Heart right ventricle (tissue), 16 donors: Measurements from ENCODE around the gene STEAP1B. TPM values are rescaled to one million over a fixed set of nuclear protein-coding genes. Genes with fewer than 3 reads are reported as not detected.

Experiments
- ATAC-seq, 8 donors: fragments of 200-7000 bp; cut with Tn5 transposase; one replicate each; pipeline ENCODE4 v1.9.1; 2020; ENCODE audit warnings: mild to moderate bottlenecking in 8 of 8, moderate library complexity in 8 of 8, moderate number of reproducible peaks in 1 of 8
- DNase-seq, 2 donors: peaks; one replicate each; pipeline ENCODE4 v3.0.0-alpha.2; 2020
- H3K27ac ChIP-seq, 10 donors: fragments of 200-600 bp; sonication (generic) in 2 of 10; one replicate each; pipeline versions ENCODE4 v1.5.0 to v1.8.0; 2020 to 2022; ENCODE audit warnings: mild to moderate bottlenecking in 3 of 10
- H3K27me3 ChIP-seq, 7 donors: fragments of 200-600 bp; one replicate each; pipeline ENCODE4 v1.8.0; 2021 to 2022; ENCODE audit warnings: mild to moderate bottlenecking in 2 of 7
- H3K36me3 ChIP-seq, 9 donors: fragments of 200-600 bp; sonication (generic) in 1 of 9; one replicate each; pipeline versions ENCODE4 v1.5.0 to v1.8.0; 2020 to 2022; ENCODE audit warnings: mild to moderate bottlenecking in 2 of 9
- H3K4me1 ChIP-seq, 9 donors: fragments of 200-600 bp; sonication (generic) in 1 of 9; one replicate each; pipeline versions ENCODE4 v1.5.0 to v1.8.0; 2020 to 2022; ENCODE audit warnings: mild to moderate bottlenecking in 4 of 9
- H3K4me3 ChIP-seq, 10 donors: fragments of 200-600 bp; sonication (generic) in 2 of 10; one replicate each; pipeline versions ENCODE4 v1.5.0 to v1.8.0; 2020 to 2022; ENCODE audit warnings: mild to moderate bottlenecking in 7 of 10, moderate library complexity in 2 of 10
- H3K9me3 ChIP-seq, 11 donors: fragments of 200-600 bp in 10 of 11; sonication (generic) in 2 of 11; one replicate each; pipeline versions ENCODE4 v1.5.0 to v1.8.0; 2013 to 2022; ENCODE audit warnings: mild to moderate bottlenecking in 2 of 11, control low read depth in 1 of 11, moderate library complexity in 1 of 11
- WGBS, 2 donors: extraction: QIAGEN DNeasy Blood & Tissue Kit; methylation state at CpG; one replicate each; pipeline ENCODE4 v1.1.7; 2013; ENCODE audit warnings: inconsistent platforms in 1 of 2; 5-methylcytosine and 5-hydroxymethylcytosine counted together
- intact Hi-C, 10 donors: fragments of 100-400 bp; cut with DNase I; formaldehyde crosslinking; loops; one replicate each; pipeline versions ENCODE4 v1.11.1 to v1.14.2; 2022
- polyA plus RNA-seq, 2 donors: library from polyadenylated mRNA; stranded (reverse); fragments of 200-250 nt; gene quantifications; one replicate each; pipeline ENCODE4 v1.2.3, GENCODE V29; 2013
- total RNA-seq, 10 donors: library from RNA; stranded (reverse); fragmentation: NEBNext Ultra II Directional in 3 of 10; extraction: Animal tissue kit (Norgen Biotek cat#: 25700) in 3 of 10; gene quantifications; one replicate each; pipeline versions ENCODE4 v1.2.1 to v1.2.4, GENCODE V29; 2021 to 2023
- TF ChIP-seq, protein P1 (sequence below), 9 donors: fragments of 200-600 bp; sonication (generic) in 2 of 9; IDR thresholded peaks; one replicate each; pipeline versions ENCODE4 v1.5.0 to v1.8.0; 2021 to 2022; ENCODE audit warnings: antibody characterized with exemption in 9 of 9, mild to moderate bottlenecking in 5 of 9, moderate library complexity in 1 of 9
- donor health status: Arrhythmogenic right ventricular cardiomyopathy.
- donor health status: ischemic (EF 13 %, LVEDD 7.1; RV severe dilation, severe dysfunction).
- donor health status: healthy with polysubstance abuse.
- donor health status: DM: no; HTN: yes; CAD: no.
- donor health status: DM: no; HTN: no; CAD: no.
- donor health status: ischemic (EF 25% LVEDD 6.9; RV normal size, moderate dysfunction).
- donor health status: ischemic (EF 25% LVEDD 5.7; RV mildly dilated, moderate dysfunction).
- donor health status: healthy.
- donor health status: DM: yes; HTN: yes; CAD: no.
- donor health status: Ischemic cardiomyopathy.
- donor health status: ischemic (EF 35%, LVEDD 5.7; RV mildly dilated, moderate dysfunction).
- donor health status: nonischemic (EF 11% LVEDD 7.7; RV severe dilation, severe dysfunction).
- donor health status: DM: yes; HTN: yes; CAD: no.
- donor health status: PGD.
- donor health status: ischemic (EF 29% LVEDD 5.4; RV normal size, mild dysfunction).
- donor health status: nonischemic (EF 23%, LVEDD 6.1; RV moderate dilation, normal function).

The STEAP1B gene
- total and polyA plus RNA-seq, 12 donors = 0.15 to 0.76 (median 0.40) TPM; not detected in 2

DNA sequence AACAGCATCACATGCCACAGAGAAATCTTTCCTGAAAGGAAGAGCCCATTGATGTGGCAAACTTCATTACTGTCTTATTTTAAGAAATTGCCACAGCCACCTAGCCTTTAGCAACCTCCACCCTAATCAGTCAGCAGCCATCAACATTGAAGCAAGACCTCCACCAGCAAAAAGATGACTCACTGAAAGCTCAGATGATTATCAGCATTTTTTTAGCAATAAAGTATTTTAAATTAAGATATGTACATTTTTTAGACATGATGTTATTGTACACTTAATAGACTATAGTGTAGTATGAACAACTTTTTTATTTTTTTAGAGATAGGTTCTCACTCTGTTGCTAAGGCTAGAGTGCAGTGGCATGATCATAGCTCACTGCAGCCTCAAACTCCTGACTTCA, 14.8 kb downstream of the STEAP1B start:
- ATAC-seq = no peak
- intact Hi-C loops = loop anchor here in 7 of 10 donors (5.0 to 10.0 kb wide), 3 partner anchors 130 to 190 kb away; partner anchors contain the start of gene RAPGEF5 (in 1 of the 7)
- Histone ChIP-seq H3K9me3 (no peaks in the 10 kb centered on the region), H3K4me1 (peaks cover 0 to 23% (median 10%) of the 10 kb centered on the region in 9 donors), H3K27ac (no peak overlapping the region), H3K36me3 (no peaks in the 10 kb centered on the region), H3K27me3 (peaks cover 0 to 6% (median 0%) of the 10 kb centered on the region in 7 donors), H3K4me3 (no peak overlapping the region)
- no peak for DNase-seq
- TF ChIP-seq, protein P1, sequence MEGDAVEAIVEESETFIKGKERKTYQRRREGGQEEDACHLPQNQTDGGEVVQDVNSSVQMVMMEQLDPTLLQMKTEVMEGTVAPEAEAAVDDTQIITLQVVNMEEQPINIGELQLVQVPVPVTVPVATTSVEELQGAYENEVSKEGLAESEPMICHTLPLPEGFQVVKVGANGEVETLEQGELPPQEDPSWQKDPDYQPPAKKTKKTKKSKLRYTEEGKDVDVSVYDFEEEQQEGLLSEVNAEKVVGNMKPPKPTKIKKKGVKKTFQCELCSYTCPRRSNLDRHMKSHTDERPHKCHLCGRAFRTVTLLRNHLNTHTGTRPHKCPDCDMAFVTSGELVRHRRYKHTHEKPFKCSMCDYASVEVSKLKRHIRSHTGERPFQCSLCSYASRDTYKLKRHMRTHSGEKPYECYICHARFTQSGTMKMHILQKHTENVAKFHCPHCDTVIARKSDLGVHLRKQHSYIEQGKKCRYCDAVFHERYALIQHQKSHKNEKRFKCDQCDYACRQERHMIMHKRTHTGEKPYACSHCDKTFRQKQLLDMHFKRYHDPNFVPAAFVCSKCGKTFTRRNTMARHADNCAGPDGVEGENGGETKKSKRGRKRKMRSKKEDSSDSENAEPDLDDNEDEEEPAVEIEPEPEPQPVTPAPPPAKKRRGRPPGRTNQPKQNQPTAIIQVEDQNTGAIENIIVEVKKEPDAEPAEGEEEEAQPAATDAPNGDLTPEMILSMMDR (IDR thresholded peaks at IDR 0.05) = no peak

DNA sequence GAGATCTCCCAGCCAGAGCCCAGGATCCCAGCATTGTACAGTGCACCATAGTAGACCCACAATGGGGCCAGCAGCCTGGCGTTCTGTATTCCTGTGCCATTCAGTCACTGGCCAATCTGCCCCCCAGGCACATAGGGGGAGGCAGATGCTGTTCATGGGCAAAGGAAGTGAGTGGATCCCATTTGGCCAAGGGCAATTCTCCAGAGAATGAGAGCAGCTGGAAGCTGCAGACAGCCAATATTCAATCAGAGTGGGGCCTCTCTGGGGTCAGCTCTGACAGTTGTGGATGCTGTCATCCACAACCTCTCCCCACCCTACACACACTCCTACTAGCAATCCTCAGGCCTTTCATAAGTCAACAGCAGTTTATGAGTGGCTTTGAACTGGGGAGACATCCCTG, 17.5 kb downstream of the STEAP1B start:
- 65 to 86% methylated on average over 1 of the region's 1 CpG for WGBS, 2 donors
- ATAC-seq (peak in 1 of 8 donors; percentile 26), DNase-seq (no peak)
- H3K36me3 ChIP-seq = no peaks in the 10 kb centered on the region
- peak overlapping the region in 5 of 10 donors; percentile 50 to 71 (median 57) for H3K27ac ChIP-seq
- TF ChIP-seq, protein P1 (IDR thresholded peaks at IDR 0.05) = no peak
- H3K9me3 ChIP-seq = no peaks in the 10 kb centered on the region
- peaks cover 0 to 18% (median 10%) of the 10 kb centered on the region in 9 donors for H3K4me1 ChIP-seq
- intact Hi-C loops = loop anchor here in 4 of 10 donors (5.0 to 10.0 kb wide), 3 partner anchors 128 to 188 kb away; partner anchors contain the start of gene RAPGEF5 (in 1 of the 4)
- no peaks in the 10 kb centered on the region for H3K27me3 ChIP-seq
- no peak overlapping the region for H3K4me3 ChIP-seq

DNA sequence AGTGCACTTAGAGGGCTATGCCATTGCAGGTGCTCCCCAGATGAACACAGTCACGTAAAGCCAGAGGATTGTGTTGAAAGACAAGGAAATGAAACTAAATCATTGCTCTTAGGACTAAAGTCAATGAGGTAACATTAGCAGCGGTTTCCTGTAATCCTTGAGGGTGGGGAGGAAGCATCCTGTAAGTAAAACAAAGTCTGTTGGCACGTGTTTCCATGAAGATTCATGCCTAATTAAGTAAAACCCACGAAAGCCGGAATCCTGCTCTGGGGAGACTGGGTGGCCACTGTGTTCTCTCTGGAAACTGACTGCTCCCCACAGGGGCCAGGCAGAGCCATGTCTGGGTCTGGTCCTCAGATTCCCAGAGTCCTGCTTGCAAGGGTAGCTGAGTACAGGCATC, 18.3 kb downstream of the STEAP1B start:
- TF ChIP-seq, protein P1 (IDR thresholded peaks at IDR 0.05) = no peak
- H3K27me3 ChIP-seq = no peaks in the 10 kb centered on the region
- WGBS, 2 donors = 62 to 64% methylated on average over 5 of the region's 5 CpGs
- H3K4me1 ChIP-seq = peaks cover 0 to 15% (median 10%) of the 10 kb centered on the region in 9 donors
- DNase-seq = peak in 1 of 2 donors; percentile 39
- peak; percentile 54 to 91 (median 77) for ATAC-seq
- H3K9me3 ChIP-seq = no peaks in the 10 kb centered on the region
- no peak overlapping the region for H3K4me3 ChIP-seq
- peak overlapping the region in 7 of 10 donors; percentile 21 to 71 (median 57) for H3K27ac ChIP-seq
- H3K36me3 ChIP-seq = no peaks in the 10 kb centered on the region
- intact Hi-C loops = loop anchor here in 4 of 10 donors (5.0 to 10.0 kb wide), 3 partner anchors 127 to 187 kb away; partner anchors contain the start of gene RAPGEF5 (in 1 of the 4)

DNA sequence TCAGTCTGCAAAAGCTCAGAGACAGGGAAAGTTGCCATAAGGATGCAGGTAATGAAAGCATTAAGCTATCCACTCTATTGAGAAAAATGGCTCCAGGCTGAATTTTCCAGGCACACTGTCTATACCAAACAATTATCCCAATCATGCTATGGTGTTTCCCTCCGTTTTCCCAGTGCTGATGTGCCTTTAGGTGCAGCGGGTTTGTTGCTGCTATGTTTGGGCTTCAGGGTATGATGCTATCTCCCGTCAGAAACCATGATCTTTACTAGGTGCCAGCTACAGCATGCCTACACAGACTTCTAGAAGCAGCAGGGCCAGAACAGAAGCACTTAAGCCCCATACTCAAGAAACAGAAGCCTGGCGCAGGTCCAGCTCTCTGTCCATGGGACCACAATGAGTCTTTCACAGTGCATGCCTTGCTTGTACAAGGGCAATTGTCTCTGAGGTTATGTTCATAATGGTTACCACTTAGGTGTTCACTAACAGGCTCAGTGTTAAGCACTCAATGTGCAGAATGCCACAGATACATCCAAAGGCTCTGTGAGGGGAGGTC, 19.4 kb downstream of the STEAP1B start:
- intact Hi-C loops = loop anchor here in 4 of 10 donors (5.0 to 10.0 kb wide), 3 partner anchors 126 to 186 kb away; partner anchors contain the start of gene RAPGEF5 (in 1 of the 4)
- peak overlapping the region in 2 of 10 donors; percentile 57 to 58 for H3K27ac ChIP-seq

More for the DNA sequence above, 19.4 kb downstream of the STEAP1B start:
- Histone ChIP-seq H3K27me3 (no peaks in the 10 kb centered on the region), H3K36me3 (no peaks in the 10 kb centered on the region), H3K9me3 (no peaks in the 10 kb centered on the region), H3K4me3 (no peak overlapping the region), H3K4me1 (peaks cover 0 to 15% (median 10%) of the 10 kb centered on the region in 9 donors)
- 84 to 88% methylated on average over 4 of the region's 4 CpGs for WGBS, 2 donors
- DNase-seq = no peak
- no peak for ATAC-seq
- TF ChIP-seq, protein P1 (IDR thresholded peaks at IDR 0.05) = no peak
